Activated T-helper 17 cell treated with anti-CD3 and anti-CD28 coated beads, Interleukin-2, amount 50 U/mL, for 72 hours (primary cell): ENCODE results near the gene STN1. TPM values are rescaled to one million over a fixed set of nuclear protein-coding genes. Genes with fewer than 3 reads are reported as not detected.
A peak's percentile ranks its signal among the peaks of the same experiment; 100 is the strongest.

Source experiments
- ATAC-seq: fragments of 150-1000 bp; cut with Tn5 transposase; replicated peaks from 2 replicates; pipeline ENCODE4 v1.10.0; 2021; ENCODE audit warnings: mild to moderate bottlenecking, moderate library complexity
- H3K27ac Mint-ChIP-seq: one replicate; pipeline ENCODE4 v1.8.0; 2022; ENCODE audit warnings: mixed read lengths
- H3K27me3 Mint-ChIP-seq: one replicate; pipeline ENCODE4 v1.8.0; 2022; ENCODE audit warnings: mixed read lengths
- H3K36me3 Mint-ChIP-seq: one replicate; pipeline ENCODE4 v1.8.0; 2022; ENCODE audit warnings: low read depth, mild to moderate bottlenecking, mixed read lengths
- H3K4me1 Mint-ChIP-seq: one replicate; pipeline ENCODE4 v1.8.0; 2022; ENCODE audit warnings: mixed read lengths
- H3K4me3 Mint-ChIP-seq: one replicate; pipeline ENCODE4 v1.8.0; 2022; ENCODE audit warnings: mild to moderate bottlenecking, mixed read lengths
- H3K9me3 Mint-ChIP-seq: one replicate; pipeline ENCODE4 v1.8.0; 2022; ENCODE audit warnings: mixed read lengths
- total RNA-seq, 2 donors: library from RNA; stranded (reverse); gene quantifications; one replicate each; pipeline ENCODE4 v1.2.3, GENCODE V29; 2022

STN1 gene
- total RNA-seq, 2 donors from 2014 or later = 41.9 to 45.4 TPM

GRCh38 chr10:103894441-103894864, 23.5 kb downstream of the STN1 start:
- ATAC-seq = peak; percentile 22
- H3K4me1 Mint-ChIP-seq = peaks cover 31% of the 10 kb centered on the region
- H3K27ac Mint-ChIP-seq = peak overlapping the region; percentile 87
- peak overlapping the region; percentile 50 for H3K4me3 Mint-ChIP-seq
- peaks cover 96% of the 10 kb centered on the region for H3K36me3 Mint-ChIP-seq
- no peaks in the 10 kb centered on the region for H3K27me3 Mint-ChIP-seq
- H3K9me3 Mint-ChIP-seq = no peaks in the 10 kb centered on the region

GRCh38 chr10:103893817-103894216, 24.2 kb downstream of the STN1 start:
- no peak for ATAC-seq
- peaks cover 97% of the 10 kb centered on the region for H3K36me3 Mint-ChIP-seq
- peak overlapping the region; percentile 50 for H3K4me3 Mint-ChIP-seq
- peaks cover 36% of the 10 kb centered on the region for H3K4me1 Mint-ChIP-seq
- peak overlapping the region; percentile 87 for H3K27ac Mint-ChIP-seq
- H3K9me3 Mint-ChIP-seq = no peaks in the 10 kb centered on the region
- H3K27me3 Mint-ChIP-seq = no peaks in the 10 kb centered on the region

- no peak overlapping the region for H3K27ac Mint-ChIP-seq
- no peaks in the 10 kb centered on the region for H3K9me3 Mint-ChIP-seq
- no peak overlapping the region for H3K4me3 Mint-ChIP-seq
- H3K27me3 Mint-ChIP-seq = no peaks in the 10 kb centered on the region
- H3K4me1 Mint-ChIP-seq = peaks cover 43% of the 10 kb centered on the region
- ATAC-seq = no peak
- H3K36me3 Mint-ChIP-seq = peaks cover 95% of the 10 kb centered on the region
Measured at GRCh38 chr10:103892181-103892580, 25.8 kb downstream of the STN1 start.

- Mint-ChIP-seq H3K27me3 (no peaks in the 10 kb centered on the region), H3K36me3 (peaks cover 95% of the 10 kb centered on the region), H3K4me1 (peaks cover 36% of the 10 kb centered on the region), H3K27ac (peak overlapping the region; percentile 93), H3K9me3 (no peaks in the 10 kb centered on the region), H3K4me3 (peak overlapping the region; percentile 45)
- ATAC-seq = no peak
Measured at GRCh38 chr10:103890688-103891087, 27.3 kb downstream of the STN1 start.

GRCh38 chr10:103890194-103890658, 27.8 kb downstream of the STN1 start:
- peak; percentile 75 for ATAC-seq
- H3K27ac Mint-ChIP-seq = peak overlapping the region; percentile 93
- H3K4me1 Mint-ChIP-seq = peaks cover 31% of the 10 kb centered on the region
- no peaks in the 10 kb centered on the region for H3K9me3 Mint-ChIP-seq
- peak overlapping the region; percentile 45 for H3K4me3 Mint-ChIP-seq
- no peaks in the 10 kb centered on the region for H3K27me3 Mint-ChIP-seq
- H3K36me3 Mint-ChIP-seq = peaks cover 95% of the 10 kb centered on the region

GRCh38 chr10:103889121-103889720, 28.8 kb downstream of the STN1 start:
- peak overlapping the region; percentile 59 for H3K4me3 Mint-ChIP-seq
- H3K27me3 Mint-ChIP-seq = no peaks in the 10 kb centered on the region
- H3K9me3 Mint-ChIP-seq = no peaks in the 10 kb centered on the region
- no peak for ATAC-seq
- H3K4me1 Mint-ChIP-seq = peaks cover 25% of the 10 kb centered on the region
- peak overlapping the region; percentile 92 for H3K27ac Mint-ChIP-seq
- peaks cover 95% of the 10 kb centered on the region for H3K36me3 Mint-ChIP-seq

GRCh38 chr10:103888113-103888841, 29.7 kb downstream of the STN1 start:
- Mint-ChIP-seq H3K9me3 (no peaks in the 10 kb centered on the region), H3K27ac (peak overlapping the region; percentile 92), H3K27me3 (no peaks in the 10 kb centered on the region), H3K4me1 (peaks cover 19% of the 10 kb centered on the region), H3K4me3 (peak overlapping the region; percentile 59), H3K36me3 (peaks cover 94% of the 10 kb centered on the region)
- ATAC-seq = peak; percentile 78

- no peaks in the 10 kb centered on the region for H3K9me3 Mint-ChIP-seq
- peaks cover 94% of the 10 kb centered on the region for H3K36me3 Mint-ChIP-seq
- no peaks in the 10 kb centered on the region for H3K27me3 Mint-ChIP-seq
- H3K27ac Mint-ChIP-seq = no peak overlapping the region
- H3K4me3 Mint-ChIP-seq = no peak overlapping the region
- peaks cover 19% of the 10 kb centered on the region for H3K4me1 Mint-ChIP-seq
- no peak for ATAC-seq
Measured at GRCh38 chr10:103885617-103886016, 32.4 kb downstream of the STN1 start.

- Mint-ChIP-seq H3K27me3 (no peaks in the 10 kb centered on the region), H3K4me3 (no peak overlapping the region), H3K9me3 (no peaks in the 10 kb centered on the region), H3K36me3 (peaks cover 93% of the 10 kb centered on the region), H3K4me1 (peaks cover 13% of the 10 kb centered on the region), H3K27ac (no peak overlapping the region)
- no peak for ATAC-seq
Measured at GRCh38 chr10:103884681-103885139, 33.3 kb downstream of the STN1 start.

- H3K36me3 Mint-ChIP-seq = peaks cover 95% of the 10 kb centered on the region
- H3K27me3 Mint-ChIP-seq = no peaks in the 10 kb centered on the region
- no peak overlapping the region for H3K4me3 Mint-ChIP-seq
- H3K4me1 Mint-ChIP-seq = no peaks in the 10 kb centered on the region
- H3K27ac Mint-ChIP-seq = no peak overlapping the region
- H3K9me3 Mint-ChIP-seq = no peaks in the 10 kb centered on the region
- ATAC-seq = no peak
Measured at GRCh38 chr10:103882285-103883007, 35.5 kb downstream of the STN1 start.

GRCh38 chr10:103881416-103882284, 36.3 kb downstream of the STN1 start:
- Mint-ChIP-seq H3K4me1 (no peaks in the 10 kb centered on the region), H3K27me3 (no peaks in the 10 kb centered on the region), H3K9me3 (no peaks in the 10 kb centered on the region), H3K4me3 (no peak overlapping the region), H3K27ac (no peak overlapping the region), H3K36me3 (peaks cover 87% of the 10 kb centered on the region)
- ATAC-seq = no peak

- H3K4me1 Mint-ChIP-seq = no peaks in the 10 kb centered on the region
- peaks cover 79% of the 10 kb centered on the region for H3K36me3 Mint-ChIP-seq
- H3K27me3 Mint-ChIP-seq = no peaks in the 10 kb centered on the region
- no peaks in the 10 kb centered on the region for H3K9me3 Mint-ChIP-seq
- no peak for ATAC-seq
- H3K4me3 Mint-ChIP-seq = no peak overlapping the region
- no peak overlapping the region for H3K27ac Mint-ChIP-seq
Measured at GRCh38 chr10:103879831-103880230, 38.2 kb downstream of the STN1 start.

GRCh38 chr10:103879409-103879808, 38.6 kb downstream of the STN1 start:
- ATAC-seq = no peak
- Mint-ChIP-seq H3K4me3 (no peak overlapping the region), H3K36me3 (peaks cover 79% of the 10 kb centered on the region), H3K27ac (peak overlapping the region; percentile 21), H3K9me3 (no peaks in the 10 kb centered on the region), H3K27me3 (no peaks in the 10 kb centered on the region), H3K4me1 (no peaks in the 10 kb centered on the region)

GRCh38 chr10:103877861-103878260, 40.1 kb downstream of the STN1 start:
- no peaks in the 10 kb centered on the region for H3K4me1 Mint-ChIP-seq
- ATAC-seq = no peak

More at GRCh38 chr10:103877861-103878260, 40.1 kb downstream of the STN1 start:
- Mint-ChIP-seq H3K27ac (no peak overlapping the region), H3K27me3 (no peaks in the 10 kb centered on the region), H3K9me3 (no peaks in the 10 kb centered on the region), H3K36me3 (peaks cover 69% of the 10 kb centered on the region), H3K4me3 (no peak overlapping the region)
